Amniotic epithelial cell (primary cell): ENCODE data around the gene PKP4.

Experiments used
- DNase-seq: peaks from one replicate; pipeline ENCODE4 v3.0.0-alpha.2; 2010; ENCODE audit warnings: low read depth

PKP4 gene

DNA sequence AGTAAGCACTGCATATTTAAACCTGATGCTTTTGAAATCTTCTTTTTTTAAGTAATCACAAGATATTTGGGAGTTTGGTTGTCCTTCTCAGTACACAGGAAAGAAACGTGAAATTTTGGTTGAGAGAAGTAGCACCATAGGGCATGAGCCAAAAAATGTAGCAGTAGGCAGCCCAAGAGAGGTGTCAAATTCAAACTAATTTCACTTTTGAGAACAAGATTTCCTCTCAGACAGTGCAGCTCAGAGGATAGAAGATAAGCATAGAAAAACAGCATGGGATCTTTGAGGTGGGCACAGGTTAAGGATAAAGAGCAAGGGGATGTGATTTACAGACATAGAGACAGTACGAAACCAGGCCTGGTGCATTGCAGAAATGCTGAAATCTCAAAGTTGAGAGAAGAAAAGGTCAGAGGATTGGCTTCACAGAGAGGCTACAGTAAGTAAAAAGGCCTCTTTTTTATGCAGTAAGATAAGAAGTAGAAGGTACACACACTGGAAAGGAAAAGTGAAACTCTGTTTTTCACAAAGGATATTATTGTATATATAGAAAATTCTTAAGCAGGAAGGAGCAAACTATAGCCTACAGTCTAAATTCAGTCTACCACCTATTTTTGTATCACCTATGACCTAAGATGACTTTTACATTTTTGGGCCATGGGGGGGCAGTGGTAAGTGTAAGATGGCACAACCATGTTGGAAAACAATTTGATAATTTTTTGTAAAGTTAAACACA lies 89.8 kb downstream of the PKP4 start:
- no peak for DNase-seq

DNA sequence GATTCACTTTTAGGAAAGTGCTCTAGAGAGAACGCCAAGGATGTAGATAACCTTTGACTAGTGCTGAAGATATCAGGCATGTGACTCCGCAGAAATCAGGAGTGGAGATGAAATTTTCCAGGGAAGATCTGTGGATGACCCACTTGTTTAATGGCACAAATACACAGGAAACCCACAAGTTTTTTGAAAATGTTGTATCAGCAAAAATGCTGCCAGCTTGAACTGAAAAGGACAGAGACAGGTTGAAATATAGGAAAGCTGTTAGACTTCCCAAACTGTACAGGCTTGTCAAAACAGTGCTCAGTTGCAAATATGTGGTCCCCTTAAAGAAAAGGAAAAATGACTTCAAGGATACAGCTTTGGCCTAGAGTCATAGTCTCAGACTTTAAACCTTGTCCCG lies 96.5 kb downstream of the PKP4 start:
- DNase-seq = no peak

DNA sequence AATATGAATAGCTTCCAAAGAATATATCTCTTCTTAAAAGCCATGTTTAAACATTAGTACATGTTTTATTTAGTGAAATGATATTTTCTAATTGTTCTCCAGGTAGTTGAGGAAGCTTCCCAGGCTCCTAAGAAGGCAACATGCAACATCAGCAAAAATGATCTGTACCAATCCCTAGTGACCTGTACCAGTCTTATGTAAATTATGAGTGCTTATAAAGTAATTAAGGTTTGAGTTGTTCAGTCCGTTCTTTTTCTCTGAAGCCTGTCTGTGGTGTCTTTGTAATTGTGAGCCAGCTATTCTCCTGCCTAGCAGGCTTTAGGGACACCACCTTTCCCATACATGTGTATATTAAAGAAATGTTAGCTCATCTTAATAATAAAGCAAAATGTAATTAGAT lies 98.2 kb downstream of the PKP4 start:
- no peak for DNase-seq

DNA sequence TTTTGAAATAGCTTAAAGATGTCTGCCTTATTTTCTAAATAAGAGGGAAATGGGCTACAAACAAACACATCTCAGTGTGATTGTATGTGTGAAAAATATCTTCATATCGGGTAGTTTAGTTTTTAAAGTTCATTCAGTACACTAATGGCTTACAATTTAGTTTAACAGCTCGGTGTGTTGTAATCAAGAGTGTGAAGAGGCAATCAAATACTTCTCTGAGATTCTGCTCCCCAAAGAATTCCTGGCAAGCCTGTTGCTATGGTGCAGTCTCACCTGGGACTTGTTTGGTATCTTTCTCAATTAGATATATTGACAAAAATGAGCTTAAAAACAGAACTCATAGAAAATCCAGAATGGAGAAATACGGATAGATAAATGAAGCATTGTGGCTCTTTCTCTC lies 99.4 kb downstream of the PKP4 start:
- DNase-seq = no peak

DNA sequence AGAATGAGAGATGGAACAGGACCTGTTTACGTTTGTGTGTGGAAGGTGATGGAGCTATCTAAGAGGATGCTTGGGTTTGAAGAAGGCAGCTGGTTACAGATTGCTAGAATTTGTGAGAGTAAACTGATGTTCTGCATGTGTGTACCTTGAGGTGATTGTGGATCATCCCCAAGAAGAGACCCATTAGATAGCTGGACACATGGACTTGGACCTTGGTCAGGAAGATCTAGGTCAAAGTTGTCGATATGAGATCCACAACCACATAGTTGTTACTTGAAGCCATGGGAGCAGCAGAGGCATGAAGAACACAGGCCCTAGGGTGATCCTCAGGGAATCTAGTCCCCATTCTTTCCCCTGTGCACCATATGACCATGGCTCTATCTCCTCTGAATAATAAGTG lies 101.0 kb downstream of the PKP4 start:
- DNase-seq = no peak

DNA sequence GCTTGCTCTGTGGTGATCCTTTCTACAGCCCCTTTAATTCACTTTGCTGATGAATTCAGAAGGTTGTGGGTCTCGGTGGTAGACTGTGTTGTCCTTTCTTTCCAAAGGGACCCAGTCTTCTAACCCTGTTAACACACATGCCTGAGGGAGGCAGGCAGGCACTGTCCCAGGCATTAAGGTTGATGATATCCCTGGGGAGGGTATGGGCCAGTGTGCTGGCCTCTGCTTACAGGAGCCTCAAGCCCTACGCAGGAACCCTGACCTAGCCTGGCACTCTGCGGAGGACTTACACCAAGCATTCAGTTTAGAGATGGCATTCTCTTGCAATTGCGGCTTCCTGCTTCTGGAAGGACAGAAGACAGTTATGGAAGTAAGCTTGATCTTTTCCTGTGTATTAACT lies 102.5 kb downstream of the PKP4 start:
- DNase-seq = no peak

DNA sequence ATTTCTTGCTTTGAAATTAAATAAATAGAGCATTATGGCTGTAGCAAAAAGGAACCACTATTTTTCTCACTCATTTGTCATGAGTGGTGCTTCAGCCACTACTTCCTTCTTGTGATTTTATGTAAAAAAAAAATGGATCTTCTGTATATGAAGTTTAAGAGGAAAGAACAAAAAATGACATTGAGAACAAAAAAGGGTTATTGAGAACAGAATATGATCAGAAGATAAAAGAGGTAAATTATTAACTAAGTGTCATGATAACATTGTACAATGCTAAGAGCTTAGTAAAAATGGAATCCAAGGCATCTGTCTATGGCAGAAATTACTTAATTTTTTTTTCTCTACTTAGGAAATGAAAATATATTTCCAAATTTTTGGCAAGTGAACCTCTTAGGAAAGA lies 103.5 kb downstream of the PKP4 start:
- no peak for DNase-seq

DNA sequence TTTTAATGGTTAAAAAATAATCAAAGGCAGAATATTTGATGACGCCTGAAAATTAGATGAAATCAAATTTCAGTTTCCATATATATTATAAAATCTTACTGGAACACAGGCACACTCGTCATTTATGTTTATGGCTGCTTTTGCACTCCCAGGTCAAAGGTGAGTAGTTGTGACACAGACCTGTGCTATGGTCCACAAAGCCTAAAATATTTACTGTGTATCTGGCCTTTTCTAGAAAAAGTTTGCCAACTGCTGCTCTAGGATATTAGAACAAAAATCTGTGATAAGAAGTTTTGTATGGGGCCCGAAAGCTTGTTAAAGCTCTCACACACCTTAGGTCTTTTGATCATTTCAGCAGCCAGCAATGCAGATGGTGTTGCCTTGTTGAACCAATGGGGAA lies 104.3 kb downstream of the PKP4 start:
- DNase-seq = no peak

DNA sequence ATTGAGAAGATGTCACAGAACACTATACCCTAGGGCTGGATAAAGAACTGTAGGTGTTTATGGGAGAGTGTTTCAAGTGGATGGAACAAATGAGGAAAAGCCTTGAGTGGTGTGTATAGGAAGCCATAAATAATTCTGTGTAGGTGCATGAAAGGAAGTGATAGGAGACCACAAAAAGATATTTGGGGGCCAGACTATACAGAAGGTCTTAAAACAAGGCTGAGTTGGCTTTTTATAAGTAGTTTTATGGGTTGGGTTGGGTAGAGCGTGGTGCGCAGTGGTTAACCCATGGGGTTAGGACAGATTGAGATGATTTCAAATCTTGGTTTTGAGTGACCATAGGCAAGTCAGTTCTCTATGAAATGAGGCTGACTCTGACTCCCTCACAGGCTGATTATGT lies 110.5 kb downstream of the PKP4 start:
- no peak for DNase-seq

DNA sequence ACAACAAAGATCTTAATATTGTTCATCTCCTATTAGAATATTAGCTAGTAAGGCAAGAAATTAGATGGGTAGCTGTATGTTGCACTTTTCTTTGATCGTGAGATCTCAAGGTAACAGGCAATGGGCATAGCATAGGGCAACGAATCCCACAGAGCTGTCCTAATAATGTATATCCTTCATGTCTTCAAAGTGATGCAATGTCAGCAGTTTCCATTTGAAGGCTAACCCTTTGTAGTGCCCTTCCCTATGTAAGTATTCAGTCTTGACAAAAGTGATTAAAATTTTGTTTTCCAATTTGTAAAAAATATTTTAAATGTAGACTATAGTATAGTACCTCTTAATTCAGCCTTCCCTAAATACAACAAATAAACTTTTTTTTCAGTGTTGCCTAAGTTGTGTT lies 112.5 kb downstream of the PKP4 start:
- no peak for DNase-seq

DNA sequence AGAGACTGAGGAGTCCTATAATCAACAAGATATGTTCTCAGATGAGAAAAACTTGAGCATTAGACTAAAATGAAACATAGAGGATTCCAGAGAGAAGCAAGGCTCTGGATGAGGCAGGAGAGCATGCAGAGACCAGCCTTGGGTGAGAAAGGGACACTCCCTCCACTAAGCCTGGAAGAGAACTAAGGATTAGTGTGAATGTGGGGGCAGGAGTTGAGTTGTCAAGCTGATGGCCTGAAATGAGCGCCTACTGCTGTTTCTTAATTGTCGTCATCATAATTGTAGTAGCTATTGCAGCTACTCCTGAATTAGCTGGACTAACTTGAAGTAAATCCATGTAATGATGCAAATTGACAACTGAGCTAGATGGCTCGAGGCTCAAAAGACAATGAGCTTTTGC lies 114.1 kb downstream of the PKP4 start:
- DNase-seq = no peak

DNA sequence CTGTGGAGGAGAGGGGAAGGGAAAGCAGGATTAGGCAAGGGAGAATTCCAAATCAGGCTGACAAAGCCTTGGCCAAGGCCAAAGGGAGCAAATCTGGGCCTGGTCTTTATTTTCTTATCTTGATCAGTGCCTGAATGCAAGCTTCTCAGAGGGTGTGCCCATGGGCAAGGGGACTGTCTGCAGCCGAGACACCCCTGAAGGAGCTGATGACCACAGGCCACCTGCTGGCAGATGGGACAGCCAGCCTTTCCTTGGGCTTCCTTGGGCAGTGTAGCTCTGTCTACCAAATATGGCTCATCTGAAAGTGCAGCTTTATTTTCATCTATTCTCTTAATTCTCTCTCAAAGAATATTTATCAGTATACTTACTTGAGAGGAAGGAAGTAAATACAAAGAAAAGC lies 117.0 kb downstream of the PKP4 start:
- no peak for DNase-seq

DNA sequence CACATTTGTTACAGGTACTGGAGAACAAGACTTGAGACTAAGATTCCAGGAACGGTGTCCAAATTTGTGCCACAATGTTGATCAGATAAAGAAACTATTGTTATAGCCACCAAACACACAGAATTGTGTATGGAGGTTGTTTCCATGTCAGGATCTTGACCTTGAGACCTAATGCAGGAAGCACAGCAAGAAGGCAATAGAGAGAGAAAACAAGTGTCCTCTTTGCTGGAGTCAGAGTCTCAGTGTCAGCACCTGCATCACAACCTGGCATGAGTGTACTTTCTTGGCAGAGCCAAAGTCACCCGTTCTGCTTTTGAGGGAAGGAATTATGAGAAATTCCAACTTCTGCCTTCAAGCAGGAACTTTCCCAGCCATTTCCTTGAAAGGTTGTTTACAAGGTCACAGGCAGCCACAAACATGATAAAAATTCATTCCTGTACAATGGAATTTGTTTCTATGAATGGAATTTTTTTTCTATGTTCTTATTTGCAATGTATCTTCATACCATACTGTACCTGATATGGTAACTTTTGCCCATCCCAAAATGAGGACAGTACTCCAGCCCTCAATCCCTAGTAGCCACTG lies 118.4 kb downstream of the PKP4 start:
- peak; percentile 49 for DNase-seq

DNA sequence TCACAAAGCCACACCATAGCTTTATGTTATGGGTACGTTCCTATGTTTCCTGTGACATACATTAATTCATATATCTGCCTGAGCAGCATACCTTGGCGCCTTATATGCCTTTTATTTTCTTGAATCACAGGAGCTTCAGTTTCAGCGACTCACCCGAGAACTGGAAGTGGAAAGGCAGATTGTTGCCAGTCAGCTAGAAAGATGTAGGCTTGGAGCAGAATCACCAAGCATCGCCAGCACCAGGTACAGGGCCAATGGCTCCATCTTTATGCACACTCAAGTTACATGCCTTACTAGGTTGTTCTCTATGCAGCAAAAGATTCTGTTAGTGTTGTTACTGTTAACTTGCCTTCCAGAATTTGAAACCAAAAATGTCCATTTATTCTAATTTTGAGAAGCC lies 120.4 kb downstream of the PKP4 start:
- no peak for DNase-seq

DNA sequence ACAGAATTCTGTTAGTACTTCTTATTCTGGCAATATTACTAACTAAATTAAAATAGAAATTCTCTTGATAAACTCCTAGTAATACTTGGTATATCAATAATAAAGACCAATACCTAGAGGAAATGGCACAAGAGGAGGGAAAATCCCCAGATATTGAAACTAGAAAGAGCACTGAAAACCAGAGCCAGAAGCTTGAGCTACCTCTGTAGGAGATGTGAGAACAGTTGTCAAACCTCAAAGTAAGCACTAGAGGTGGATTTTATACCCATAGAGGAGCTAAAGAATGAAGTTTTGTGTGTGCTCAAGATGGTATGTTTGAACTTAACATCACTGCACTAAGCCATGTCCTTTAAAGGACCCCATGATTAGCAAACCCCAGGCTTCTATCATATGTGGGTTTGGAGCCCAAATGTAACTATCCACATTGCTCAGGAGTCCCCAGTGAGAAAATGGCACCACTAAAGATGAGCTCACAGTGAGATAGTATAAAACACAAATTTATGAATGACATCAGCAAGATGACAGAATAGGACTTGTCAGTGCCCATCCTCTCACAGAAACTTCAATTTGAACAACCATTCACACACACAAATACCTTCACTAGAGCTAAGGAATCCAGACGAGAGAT lies 122.1 kb downstream of the PKP4 start:
- DNase-seq = no peak

DNA sequence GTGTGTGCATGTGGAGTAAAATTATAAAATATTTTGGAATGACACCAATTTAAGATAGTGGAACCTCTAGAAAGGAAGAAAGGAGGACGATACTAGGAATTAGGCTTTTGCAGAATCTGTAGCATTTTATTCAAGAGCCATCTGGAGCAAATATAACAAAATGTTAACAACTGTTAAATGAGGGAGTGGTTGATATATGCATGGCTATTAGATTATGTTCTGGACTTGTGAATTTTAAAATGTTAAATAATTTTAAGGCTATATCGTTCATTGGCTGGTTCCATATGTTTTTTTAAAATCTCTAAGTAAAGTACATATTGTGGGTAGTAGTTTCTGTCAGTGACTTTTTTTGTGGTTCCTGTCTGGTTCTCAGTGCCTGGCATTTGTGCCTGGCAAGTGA lies 123.2 kb downstream of the PKP4 start:
- no peak for DNase-seq

DNA sequence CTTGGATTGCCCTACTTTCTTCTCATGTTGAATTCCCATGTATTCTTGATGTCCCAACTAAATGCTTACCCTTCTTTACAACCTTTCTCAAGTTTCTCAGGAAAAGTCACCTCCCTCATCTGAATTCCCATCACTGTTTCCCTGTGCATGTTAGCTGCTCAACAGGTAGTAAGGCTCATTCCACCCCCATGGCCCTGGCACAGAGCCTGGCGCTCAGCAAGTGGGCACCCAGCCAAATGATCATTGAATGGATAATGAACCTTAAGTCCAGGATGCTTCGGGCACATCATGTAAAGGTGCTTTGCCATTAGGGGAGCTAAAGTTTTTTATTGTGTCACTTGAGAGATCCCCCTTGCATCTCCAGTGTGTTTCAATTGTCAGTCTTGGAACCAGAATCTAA lies 124.0 kb downstream of the PKP4 start:
- peak; percentile 37 for DNase-seq

DNA sequence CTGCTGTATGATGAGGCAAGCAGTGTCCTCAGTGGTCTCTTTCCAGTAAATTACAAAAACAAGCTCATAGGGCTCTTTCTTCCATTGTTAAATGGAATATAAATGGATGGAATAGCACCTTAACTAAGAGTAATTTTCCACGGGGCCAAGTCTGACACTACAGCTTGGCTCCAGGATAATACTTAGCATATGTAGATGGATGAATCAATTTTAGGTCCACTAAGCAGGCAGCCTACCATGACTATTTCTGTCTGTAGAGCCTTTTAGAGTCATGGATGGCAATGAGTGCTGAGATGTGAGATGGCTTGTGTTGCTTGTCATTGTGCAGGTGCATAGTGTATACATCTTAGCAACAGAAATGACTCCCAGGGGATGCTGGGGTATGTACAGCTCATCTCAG lies 125.9 kb downstream of the PKP4 start:
- no peak for DNase-seq

DNA sequence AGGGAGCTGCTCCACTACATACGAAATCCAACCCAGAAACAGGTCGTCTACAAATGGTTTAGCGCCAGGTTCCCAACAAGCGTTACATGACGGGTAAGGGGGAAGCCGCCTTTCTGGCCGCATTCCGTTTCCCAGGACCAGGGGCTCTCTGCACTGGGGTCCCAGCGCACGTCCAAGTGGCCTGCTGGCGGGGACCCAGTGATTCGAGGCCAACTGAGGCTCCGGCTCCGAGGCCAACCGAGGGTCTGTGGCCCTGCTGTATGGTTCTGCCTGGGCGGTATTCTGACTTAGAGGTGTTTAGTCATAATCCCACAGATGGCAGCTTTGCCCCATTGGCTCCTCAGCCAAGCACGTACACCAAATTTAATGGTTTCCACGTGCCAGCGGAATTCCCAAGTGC lies 127.2 kb downstream of the PKP4 start:
- no peak for DNase-seq

DNA sequence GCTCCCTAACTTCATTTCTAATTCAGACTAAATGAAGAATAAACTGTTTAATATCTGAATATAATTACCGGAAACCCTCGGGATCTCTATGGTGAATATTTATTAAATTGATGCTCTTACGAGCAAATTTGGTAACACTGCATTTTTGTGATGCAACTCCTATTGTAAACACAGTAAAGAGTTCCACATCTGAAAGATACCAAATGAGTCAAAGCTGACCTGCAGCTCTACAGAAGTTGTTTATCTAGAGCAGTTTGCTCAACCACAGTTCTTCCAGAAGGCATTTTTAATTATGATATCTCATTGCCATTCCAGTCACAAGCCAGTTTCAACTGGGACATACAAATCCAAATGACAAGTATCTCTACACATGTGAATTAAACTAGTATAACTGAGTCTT lies 129.7 kb downstream of the PKP4 start:
- DNase-seq = peak; percentile 95

DNA sequence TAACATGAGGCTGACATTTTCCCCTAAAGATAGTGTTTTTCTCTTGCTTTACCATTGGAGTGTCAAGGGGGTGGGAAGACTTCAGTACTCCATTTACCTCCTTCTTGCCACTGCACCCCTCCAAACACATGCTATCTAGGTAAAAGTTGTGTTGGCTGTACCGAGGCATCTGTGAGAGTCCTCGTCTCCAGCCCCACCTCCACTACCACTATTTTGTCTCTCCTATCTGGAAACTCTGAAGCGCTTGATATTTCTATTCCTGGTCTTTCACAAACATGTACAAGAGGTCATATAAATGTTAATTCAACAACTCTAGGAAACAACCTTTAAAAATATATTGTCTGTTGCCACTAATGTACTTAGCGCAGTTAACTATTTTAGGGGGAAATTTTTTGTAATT lies 132.6 kb downstream of the PKP4 start:
- no peak for DNase-seq

DNA sequence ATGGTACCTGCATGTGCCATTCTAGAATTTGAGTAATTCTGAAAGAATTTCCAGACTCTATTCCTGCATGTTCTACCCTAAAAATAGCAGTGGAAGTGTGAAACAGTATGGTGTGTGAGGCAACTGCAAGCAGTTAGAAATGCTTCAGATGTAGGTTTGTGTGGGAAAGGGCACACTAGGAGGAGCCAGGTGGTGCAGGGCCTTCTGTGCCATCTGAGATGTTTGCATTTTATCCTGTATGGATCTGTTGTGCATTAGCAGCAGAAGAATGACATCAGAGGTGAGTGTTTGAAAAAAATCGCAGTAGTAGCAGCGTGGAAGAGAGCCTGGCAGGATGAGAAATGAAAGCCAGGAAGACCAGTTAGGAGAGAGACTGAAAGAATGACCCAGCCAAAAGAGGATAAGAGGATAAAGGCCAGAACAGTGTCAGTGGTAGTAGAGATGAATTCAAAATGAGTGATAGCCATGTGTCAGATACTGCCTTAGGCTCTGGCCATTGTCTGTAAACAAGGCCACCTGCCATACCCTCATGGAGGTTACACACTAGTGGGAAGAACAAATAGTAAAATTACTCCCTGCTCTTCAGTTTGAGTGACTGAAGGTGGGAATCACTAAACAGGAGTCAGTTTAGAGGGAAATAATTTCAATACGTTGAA lies 142.2 kb downstream of the PKP4 start:
- peak; percentile 76 for DNase-seq

DNA sequence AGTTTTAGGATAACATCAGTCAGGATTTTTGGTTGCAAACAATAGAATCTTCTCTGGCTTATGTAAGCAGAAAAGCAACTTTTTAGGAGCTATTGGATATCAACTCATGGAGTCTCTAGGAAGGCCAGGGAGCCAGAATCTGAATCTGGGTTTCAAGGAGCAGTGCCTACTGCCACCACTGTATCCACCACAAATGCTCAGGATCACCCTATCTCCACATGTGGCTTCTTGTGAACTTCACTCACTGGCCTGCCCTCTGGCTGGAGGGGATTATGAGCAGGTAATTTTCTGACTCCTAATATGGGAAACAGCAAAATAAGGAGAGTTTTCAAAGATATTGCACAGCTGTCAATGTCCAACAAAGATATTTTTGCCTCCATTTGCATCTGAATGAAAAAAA lies 142.9 kb downstream of the PKP4 start:
- no peak for DNase-seq
